ENCODE results near the gene MRPL14. TPM values are rescaled to one million over a fixed set of nuclear protein-coding genes. Genes with fewer than 3 reads are reported as not detected.

The MRPL14 gene
- total and polyA plus RNA-seq, 2 of the 8 experiments (the other 6 are each of a cell fraction or from before 2014, with no cell fraction given), result 82.0 to 97.1 TPM

DNA sequence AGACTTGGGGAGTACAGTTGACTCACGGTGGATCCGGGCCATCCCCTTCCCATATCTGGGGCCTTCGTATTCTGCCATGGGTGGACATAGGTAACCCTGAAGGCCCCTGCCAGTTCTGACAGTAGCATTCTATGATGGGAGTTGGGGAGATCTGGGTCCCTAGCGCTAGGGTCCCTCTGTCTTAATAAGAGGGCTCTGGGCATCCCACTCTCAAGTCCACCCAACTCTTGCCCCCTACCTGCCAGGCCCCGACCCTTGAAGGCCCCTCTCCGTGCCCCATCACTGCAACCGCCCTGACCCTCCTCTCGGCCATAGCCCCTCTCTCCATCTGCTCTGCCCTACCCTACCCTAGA, 24.8 kb upstream of the MRPL14 start:
- Histone ChIP-seq H2AK5ac (ENCODE audit: low read depth, low read length) (no peak overlapping the region), H3K27ac (ENCODE audit: low read depth, low read length) (no peak overlapping the region), H3K4me2 (ENCODE audit: insufficient read depth in 1 of 2, low read depth in 2 of 2, low read length in 2 of 2) (no peak overlapping the region), H2AFZ (ENCODE audit: low read length) (no peak overlapping the region), H2BK120ac (replicated peaks; ENCODE audit: low read depth, low read length) (no peak overlapping the region), H2BK5ac (ENCODE audit: low read depth, low read length) (no peak overlapping the region; the same call in 1 of the 2 replicates), H3K14ac (ENCODE audit: insufficient read length) (no peak overlapping the region), H3K4ac (replicated peaks; ENCODE audit: insufficient read length, low read depth, low read length) (no peak overlapping the region), H4K8ac (ENCODE audit: extremely low read depth, insufficient read depth, low read length) (no peak overlapping the region), H2BK15ac (ENCODE audit: low read length) (no peak overlapping the region), H2BK20ac (ENCODE audit: low read length) (no peak overlapping the region), H3K9ac (replicated peaks in 1 of 4; ENCODE audit: extremely low read depth in 1 of 4, low read depth in 3 of 4, low read length in 3 of 4) (no peak overlapping the region), H3K23ac (ENCODE audit: insufficient read length) (no peak overlapping the region), H4K91ac (replicated peaks; ENCODE audit: insufficient read length, low read length) (no peak overlapping the region), H3K4me1 (replicated peaks in 1 of 4; ENCODE audit: control insufficient read depth in 3 of 4, insufficient read depth in 4 of 4, low read length in 3 of 4) (peaks cover 0 to 12% (median 6%) of the 10 kb centered on the region in 4 experiments; a peak in 5 of 7 replicates), H3K79me1 (ENCODE audit: low read depth, low read length) (no peaks in the 10 kb centered on the region), H3K36me3 (ENCODE audit: control insufficient read depth in 2 of 4, insufficient read depth in 4 of 4, low read length in 3 of 4) (peaks cover 10 to 28% (median 18%) of the 10 kb centered on the region in 4 experiments; a peak in 7 of 8 replicates), H2BK12ac (ENCODE audit: low read depth, low read length) (no peak overlapping the region), H3K79me2 (ENCODE audit: control insufficient read depth in 1 of 2, insufficient read depth in 2 of 2, low read length in 2 of 2) (no peaks in the 10 kb centered on the region), H3K18ac (ENCODE audit: extremely low read depth, low read length) (no peak overlapping the region), H3K4me3 (ENCODE audit: extremely low read depth in 1 of 4, insufficient read depth in 2 of 4, low read depth in 3 of 4, low read length in 4 of 4) (no peak overlapping the region), H3K23me2 (ENCODE audit: low read depth, low read length) (no peaks in the 10 kb centered on the region), H3K27me3 (replicated peaks in 1 of 4; ENCODE audit: control insufficient read depth in 3 of 4, extremely low read depth in 1 of 4, insufficient read depth in 3 of 4, low read length in 3 of 4) (no peaks in the 10 kb centered on the region), H4K20me1 (replicated peaks in 1 of 2; ENCODE audit: control insufficient read depth in 1 of 2, insufficient read depth in 2 of 2, low read length in 2 of 2) (peaks cover 2 to 3% of the 10 kb centered on the region in 2 experiments), H3K56ac (replicated peaks; ENCODE audit: insufficient read length, low read depth, low read length) (no peak overlapping the region), H4K5ac (ENCODE audit: insufficient read length, low read depth, low read length) (no peak overlapping the region), H3K9me3 (ENCODE audit: insufficient read depth in 2 of 2, low read depth in 1 of 2, low read length in 1 of 2) (no peaks in the 10 kb centered on the region)
- POLR2A ChIA-PET (ENCODE audit: partially characterized antibody), result interaction anchor here (1.2 kb wide), 1 partner anchor 102 kb away, joined by 3 read pairs; no protein-coding TSS in a partner anchor
- CTCF ChIA-PET (ENCODE audit: partially characterized antibody), result interaction anchor here (1.0 to 7.5 kb wide), 10 partner anchors 11 to 83 kb away, joined by 3 to 39 read pairs (median 7); no protein-coding TSS in a partner anchor
- FAIRE-seq (no peak), DNase-seq (ENCODE audit: low read depth in 1 of 2, low spot score in 2 of 2) (no peak)
- TF ChIP-seq MAFK (IDR thresholded peaks at IDR 0.05; ENCODE audit: low read depth, low read length), result no peak
- 64% methylated on average over 8 of the region's 8 CpGs; no CpG with 5 or more reads in 1 of the 2 experiments for WGBS, 2 experiments (ENCODE audit: extremely low coverage in 1 of 2, insufficient coverage in 1 of 2, insufficient read length in 1 of 2, insufficient replicate concordance in 2 of 2, low coverage in 1 of 2, low lambda C conversion rate in 2 of 2, missing lambda C conversion rate in 1 of 2)
